OCI-LY7 (cell line): ENCODE data around the gene NCEH1. TPM values are rescaled to one million over a fixed set of nuclear protein-coding genes. Genes with fewer than 3 reads are reported as not detected.

Source experiments
- BruUV-seq: library from RNA; stranded (reverse); fragments of 400-500 nt; replicated peaks from 2 replicates; lab custom pipeline; 2021; lab: Mats Ljungman, UMichigan
- CTCF ChIA-PET: fragments of 300-600 bp; sonication (Branson Sonifier 250); formaldehyde crosslinking; loops from one replicate; lab custom pipeline; 2022; ENCODE audit warnings: antibody characterized with exemption; ENCODE audit not compliant: unreplicated experiment; lab: Charles Lee
- POLR2A ChIA-PET: fragments of 300-600 bp; sonication (Branson Sonifier 250); formaldehyde crosslinking; loops from one replicate; lab custom pipeline; 2022; ENCODE audit warnings: antibody characterized with exemption; lab: Charles Lee
- DNase-seq: peaks from one replicate; pipeline ENCODE4 v3.0.0-alpha.2; 2015; ENCODE audit warnings: low spot score
- H2AFZ ChIP-seq: fragments of 200-600 bp; sonication (generic), shearing (Covaris generic); 2 replicates; pipeline ENCODE4 v1.6.1; 2014; ENCODE audit warnings: mild to moderate bottlenecking, antibody characterized with exemption, low read length, moderate library complexity
- H3K27ac ChIP-seq: fragments of 200-600 bp; sonication (generic); 2 replicates; pipeline ENCODE4 v1.5.1; 2014; ENCODE audit warnings: mixed run types, low read depth, mild to moderate bottlenecking, moderate library complexity, low read length, inconsistent platforms; ENCODE audit not compliant: poor library complexity, severe bottlenecking
- H3K36me3 ChIP-seq: fragments of 200-600 bp; sonication (generic); 2 replicates; pipeline ENCODE4 v1.6.1; 2014; ENCODE audit warnings: mild to moderate bottlenecking, antibody characterized with exemption, low read length, moderate library complexity, mixed read lengths; ENCODE audit not compliant: insufficient read depth
- H3K4me1 ChIP-seq: fragments of 200-600 bp; sonication (generic); 2 replicates; pipeline ENCODE4 v1.5.1; 2014; ENCODE audit warnings: mild to moderate bottlenecking, low read length; ENCODE audit not compliant: insufficient read depth, poor library complexity, severe bottlenecking
- H3K4me2 ChIP-seq: fragments of 200-600 bp; sonication (generic); 2 replicates; pipeline ENCODE4 v1.6.1; 2014; ENCODE audit warnings: mild to moderate bottlenecking, low read length
- H3K4me3 ChIP-seq: fragments of 200-600 bp; sonication (generic); 2 replicates; pipeline ENCODE4 v1.5.1; 2014; ENCODE audit warnings: mild to moderate bottlenecking, low read depth, low read length; ENCODE audit not compliant: poor library complexity, severe bottlenecking
- H3K79me2 ChIP-seq: fragments of 200-600 bp; sonication (generic); 2 replicates; pipeline ENCODE4 v1.6.1; 2016; ENCODE audit warnings: low read depth, mild to moderate bottlenecking, low read length, moderate library complexity, mixed read lengths; ENCODE audit not compliant: insufficient read depth
- H3K9me2 ChIP-seq: fragments of 200-600 bp; sonication (generic); 2 replicates; pipeline ENCODE4 v1.6.1; 2016; ENCODE audit warnings: mild to moderate bottlenecking, low read length, mixed read lengths; ENCODE audit not compliant: insufficient read depth
- H3K9me3 ChIP-seq: fragments of 200-600 bp; sonication (generic); 2 replicates; pipeline ENCODE4 v1.6.1; 2014; ENCODE audit warnings: mild to moderate bottlenecking, mixed run types, low read length, mixed read lengths
- H4K20me1 ChIP-seq: fragments of 200-600 bp; sonication (generic); 2 replicates; pipeline ENCODE4 v1.6.1; 2014; ENCODE audit warnings: mild to moderate bottlenecking, antibody characterized with exemption, low read length, moderate library complexity, mixed read lengths; ENCODE audit not compliant: insufficient read depth
- CTCF ChIP-seq: fragments of 200-600 bp; sonication (generic); conservative IDR thresholded peaks from 2 replicates; pipeline ENCODE4 v1.5.1; 2014; ENCODE audit warnings: mild to moderate bottlenecking, antibody characterized with exemption, low read length, moderate library complexity, mixed read lengths
- EZH2phosphoT487 ChIP-seq: fragments of 200-600 bp; sonication (generic); IDR thresholded peaks from 2 replicates; pipeline ENCODE4 v1.6.1; 2018; ENCODE audit warnings: low read depth, borderline replicate concordance, mild to moderate bottlenecking, mixed run types, antibody characterized with exemption, low read length, moderate library complexity, mixed read lengths
- intact Hi-C: fragments of 100-400 bp; cut with micrococcal nuclease; formaldehyde crosslinking; loops from one replicate; pipeline ENCODE4 v1.10.0; 2022; ENCODE audit not compliant: unreplicated experiment
- total RNA-seq, 2 experiments: library from RNA; depleted of rRNA in 1 of 2; stranded (reverse); fragments of >200 nt in 1 of 2; shearing (Covaris generic) in 1 of 2; gene quantifications; 2 replicates each; pipeline ENCODE4 v1.2.3, GENCODE V29; 2014 to 2022

The NCEH1 gene
- total RNA-seq, 2 experiments from 2014 or later: 2.7 to 8.2 TPM

DNA sequence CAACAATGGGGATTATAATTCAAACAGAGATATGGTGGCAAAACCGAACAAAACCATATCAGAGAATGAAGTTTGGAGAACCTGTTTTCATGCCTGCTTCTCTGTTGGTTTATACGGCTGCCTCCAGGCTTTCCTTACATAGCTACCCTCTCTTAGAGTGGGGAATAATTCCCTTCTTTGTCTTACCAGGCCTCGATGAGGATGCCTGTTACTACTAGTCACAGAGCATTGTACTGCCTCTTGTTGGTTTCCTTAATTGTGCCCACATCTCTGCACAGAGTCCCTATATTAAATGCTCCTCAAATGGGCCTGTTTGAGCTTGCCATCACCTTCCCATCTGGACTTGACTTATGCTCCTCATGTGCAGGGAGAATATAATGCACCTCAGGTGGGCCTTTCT lies 92.9 kb downstream of the NCEH1 start:
- H3K9me3 ChIP-seq: no peaks in the 10 kb centered on the region
- H3K9me2 ChIP-seq: no peaks in the 10 kb centered on the region
- H3K36me3 ChIP-seq: no peaks in the 10 kb centered on the region
- H2AFZ ChIP-seq: no peak overlapping the region
- no peaks in the 10 kb centered on the region for H3K79me2 ChIP-seq
- H3K4me3 ChIP-seq: no peak overlapping the region
- H3K4me2 ChIP-seq: no peak overlapping the region
- DNase-seq: no peak
- H4K20me1 ChIP-seq: no peaks in the 10 kb centered on the region
- TF ChIP-seq EZH2phosphoT487: no peak
- no peak overlapping the region for H3K27ac ChIP-seq
- intact Hi-C loops: no loop called here
- BruUV-seq: no TSS peak
- CTCF ChIA-PET: no interaction called here
- no peaks in the 10 kb centered on the region for H3K4me1 ChIP-seq
- POLR2A ChIA-PET: interaction anchor here (1.2 kb wide), 1 partner anchor 28 kb away, joined by 4 read pairs; no protein-coding TSS in a partner anchor

- no peaks in the 10 kb centered on the region for H3K4me1 ChIP-seq
Measured at GRCh38 chr3:172617013-172617706, 93.7 kb downstream of the NCEH1 start.

DNA sequence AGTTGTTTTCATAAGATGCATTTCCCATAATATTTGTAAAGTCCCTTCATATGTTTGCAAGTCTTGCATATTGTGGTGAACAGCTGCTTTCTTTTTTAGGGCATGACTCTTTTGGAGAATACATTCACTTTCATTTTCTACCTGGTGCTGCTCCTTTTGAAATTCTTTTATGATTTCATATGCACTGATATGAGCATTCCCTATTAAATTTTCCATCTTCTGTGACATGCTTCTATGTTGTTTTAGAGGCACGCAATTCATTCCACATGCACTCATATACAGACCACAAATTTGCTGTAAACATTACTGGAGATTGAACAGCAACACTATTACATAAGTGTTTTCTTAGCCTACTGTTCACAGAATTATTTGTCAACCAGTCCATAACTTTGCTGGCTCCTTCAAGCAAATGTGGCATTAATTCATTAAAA lies 94.8 kb downstream of the NCEH1 start:
- ChIA-PET CTCF (interaction anchor here (0.6 kb wide), 1 partner anchor 73 kb away, joined by 3 read pairs; no protein-coding TSS in a partner anchor), POLR2A (interaction anchor here (0.6 kb wide), 2 partner anchors 77 to 106 kb away, joined by 3 to 4 read pairs; no protein-coding TSS in a partner anchor)
- intact Hi-C loops: no loop called here
- Histone ChIP-seq H2AFZ (no peak overlapping the region), H3K9me2 (no peaks in the 10 kb centered on the region), H3K9me3 (no peaks in the 10 kb centered on the region), H3K79me2 (no peaks in the 10 kb centered on the region), H3K4me1 (no peaks in the 10 kb centered on the region), H4K20me1 (no peaks in the 10 kb centered on the region), H3K36me3 (no peaks in the 10 kb centered on the region), H3K4me2 (no peak overlapping the region), H3K4me3 (no peak overlapping the region), H3K27ac (no peak overlapping the region)
- BruUV-seq: no TSS peak
- no peak for TF ChIP-seq EZH2phosphoT487
- no peak for TF ChIP-seq CTCF
- DNase-seq: no peak

More at GRCh38 chr3:172617013-172617706, 93.7 kb downstream of the NCEH1 start:
- BruUV-seq: no TSS peak
- no peak overlapping the region for H3K4me3 ChIP-seq
- ChIA-PET POLR2A (no interaction called here), CTCF (no interaction called here)
- DNase-seq: no peak
- no peaks in the 10 kb centered on the region for H3K79me2 ChIP-seq
- TF ChIP-seq CTCF: no peak
- TF ChIP-seq EZH2phosphoT487: no peak
- H3K9me3 ChIP-seq: no peaks in the 10 kb centered on the region
- H2AFZ ChIP-seq: no peak overlapping the region
- no peaks in the 10 kb centered on the region for H4K20me1 ChIP-seq
- intact Hi-C loops: no loop called here
- no peaks in the 10 kb centered on the region for H3K9me2 ChIP-seq
- no peak overlapping the region for H3K27ac ChIP-seq
- H3K36me3 ChIP-seq: no peaks in the 10 kb centered on the region
- H3K4me2 ChIP-seq: no peak overlapping the region
